HK-2 (cell line): Measurements from ENCODE around the gene SLC10A6.
"Not testable (repeated sequence)": the region's sequence is repeated elsewhere in the genome, so short reads cannot be mapped to it uniquely, and the experiment has no call there.

Source experiments
- DNase-seq: peaks from one replicate; pipeline ENCODE4 v3.0.0-alpha.2; 2018; ENCODE audit not compliant: unreplicated experiment

SLC10A6 gene

DNA sequence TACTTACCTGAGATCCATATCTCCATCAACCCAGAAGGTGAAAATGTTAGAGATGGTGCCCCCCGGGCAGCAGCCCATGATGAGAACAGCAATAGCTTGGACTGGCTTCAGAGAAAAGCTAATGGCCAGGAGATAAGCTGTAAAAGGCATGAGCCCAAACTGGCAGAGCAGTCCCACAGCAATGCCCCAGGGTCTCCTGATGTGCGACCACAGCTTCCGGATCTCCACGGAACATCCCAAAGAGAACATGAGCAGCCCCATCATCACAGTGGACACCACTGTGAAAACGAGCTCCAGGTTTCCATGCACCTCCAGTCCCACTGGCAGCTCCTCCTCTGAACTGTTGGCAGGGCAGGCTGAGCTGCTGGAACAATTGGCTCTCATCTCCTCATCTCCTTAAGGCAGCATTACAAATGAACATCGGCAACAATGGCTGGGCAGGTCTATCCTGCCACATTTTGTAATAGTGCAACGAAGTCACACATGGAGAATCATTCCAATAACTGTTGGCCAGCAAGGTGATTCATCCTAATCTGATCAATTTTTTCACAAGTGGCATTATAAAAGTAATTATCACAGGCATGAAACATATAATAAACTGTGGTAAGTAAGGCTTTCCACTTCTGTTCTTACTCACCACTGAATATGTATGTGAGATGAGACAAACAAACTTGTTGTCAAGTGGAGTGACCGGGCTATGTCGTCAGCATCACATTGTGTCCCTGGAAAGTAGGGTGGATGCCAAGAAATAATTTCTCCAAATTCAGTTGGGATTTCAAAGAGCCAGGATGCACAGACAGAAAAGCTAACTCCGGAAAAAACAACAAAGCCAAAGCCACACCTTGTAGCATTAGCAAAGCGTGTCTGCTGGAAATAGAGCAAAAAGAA, at the start of gene SLC10A6:
Gene SLC10A6 (minus strand): TSS at position 653 of the 888 bp plus-strand sequence. CDS start 269 bp downstream, at position 384.
- DNase-seq, result no peak

DNA sequence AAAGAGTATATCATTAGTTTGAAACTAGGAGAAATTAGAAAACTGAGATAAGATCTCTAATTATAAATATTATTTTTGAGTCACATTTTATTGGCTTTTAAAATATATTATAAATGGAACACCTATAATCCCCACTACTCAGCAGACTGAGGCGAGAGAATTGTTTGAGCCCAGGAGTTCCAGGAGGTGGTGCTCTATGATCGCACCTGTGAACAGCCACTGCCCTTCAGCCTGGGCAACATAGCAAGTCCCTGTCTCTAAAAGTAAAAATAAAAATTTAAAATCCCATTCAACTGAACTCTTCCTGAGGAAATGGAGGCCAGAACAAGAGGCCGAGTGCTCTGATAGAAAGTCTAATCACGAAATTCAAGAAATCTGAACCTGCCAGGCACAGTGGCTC, 49.4 kb upstream of the SLC10A6 start:
- peak; percentile 17 for DNase-seq

DNA sequence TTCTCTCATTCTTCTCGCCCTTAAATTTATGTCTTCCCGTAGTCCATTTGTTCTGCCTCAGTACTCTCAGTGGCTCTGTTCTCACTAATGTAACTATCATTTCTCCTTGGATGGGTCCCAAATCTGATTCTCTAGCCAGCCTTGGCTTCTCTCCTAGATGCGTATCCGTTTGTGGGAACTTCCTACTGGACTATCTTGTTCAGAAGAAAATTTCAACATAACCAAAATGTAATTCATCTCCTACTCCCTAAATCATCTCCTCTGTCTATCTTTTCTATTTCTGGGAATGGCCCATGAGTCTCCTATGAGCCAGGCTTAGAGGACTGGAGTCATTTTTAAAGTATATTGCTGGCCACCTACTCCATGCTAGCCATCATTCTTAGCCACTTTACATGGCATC, 47.4 kb upstream of the SLC10A6 start:
- DNase-seq, result no peak

- DNase-seq, result no peak
These were observed 46.7 kb upstream of the SLC10A6 start for GRCh38 chr4:86895692-86896488.

DNA sequence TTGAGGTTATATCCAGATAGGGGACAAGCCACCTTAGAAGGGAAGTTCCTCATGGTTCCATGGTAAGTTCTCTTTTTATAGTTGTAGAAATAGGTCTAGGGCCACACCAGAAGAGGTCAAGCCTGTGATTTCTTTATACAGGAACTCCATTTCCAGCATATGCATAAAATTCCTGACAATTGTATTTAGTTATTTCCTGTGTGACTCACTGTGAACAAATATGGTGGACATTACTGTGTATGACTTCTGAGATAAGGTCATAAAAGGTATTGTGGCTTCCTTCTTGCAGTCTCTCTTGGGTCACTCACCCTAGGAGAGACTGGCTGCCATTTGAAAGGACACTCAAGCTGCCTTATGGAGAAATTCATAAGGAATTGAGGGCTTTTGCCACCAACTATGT, 45.3 kb upstream of the SLC10A6 start:
- DNase-seq, result no peak

DNA sequence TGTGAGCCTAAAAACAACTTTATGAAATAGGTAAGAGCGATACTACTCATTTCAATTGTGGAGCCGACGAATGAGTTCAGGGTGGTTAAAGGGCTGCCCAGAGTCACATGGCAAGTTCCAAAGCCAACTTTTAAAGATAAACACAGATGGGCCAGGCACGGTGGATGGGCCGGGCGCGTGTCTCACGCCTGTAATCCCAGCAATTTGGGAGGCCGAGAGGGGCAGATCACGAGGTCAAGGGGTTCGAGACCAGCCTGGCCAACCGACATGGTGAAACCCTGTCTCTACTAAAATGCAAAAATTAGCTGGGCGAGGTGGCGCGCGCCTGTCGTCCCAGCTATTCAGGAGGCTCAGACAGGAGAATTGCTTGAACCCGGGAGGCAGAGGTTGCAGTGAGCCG, 44.0 kb upstream of the SLC10A6 start:
- DNase-seq, result no peak

GRCh38 chr4:86892636-86892960, 43.4 kb upstream of the SLC10A6 start:
- DNase-seq, result no peak

- DNase-seq, result peak; percentile 76
These were observed 42.8 kb upstream of the SLC10A6 start, which contains the start of gene C4orf36 for GRCh38 chr4:86891762-86892635. TSS of gene C4orf36 (minus strand) at chr4:86892422. CDS start at chr4:86891520, 902 bp downstream.

GRCh38 chr4:86890790-86891189, 41.6 kb upstream of the SLC10A6 start:
- DNase-seq, result no peak

DNA sequence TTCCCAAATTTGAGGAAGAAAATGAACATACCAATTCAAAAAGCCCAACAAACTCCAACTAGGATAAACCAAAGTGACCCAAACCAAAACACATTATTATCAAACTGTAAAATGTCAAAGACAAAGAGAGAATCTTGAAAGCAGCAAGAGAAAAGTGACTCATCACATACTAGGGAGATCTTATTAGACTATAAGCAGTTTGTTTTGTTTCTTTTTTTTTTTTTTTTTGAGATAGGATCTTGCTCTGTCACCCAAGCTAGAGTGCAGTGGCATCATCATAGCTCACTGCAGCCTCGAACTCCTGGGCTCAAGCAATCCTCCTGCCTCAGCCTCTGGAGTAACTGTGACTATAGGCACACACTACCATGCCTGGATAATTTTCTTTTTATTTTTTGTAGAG, 30.5 kb upstream of the SLC10A6 start:
- DNase-seq, result no peak

GRCh38 chr4:86878640-86879039, 29.5 kb upstream of the SLC10A6 start:
- DNase-seq, result no peak

GRCh38 chr4:86876894-86877685, 27.9 kb upstream of the SLC10A6 start:
- no peak for DNase-seq

GRCh38 chr4:86875436-86875835, 26.3 kb upstream of the SLC10A6 start:
- not testable (repeated sequence) for DNase-seq

DNA sequence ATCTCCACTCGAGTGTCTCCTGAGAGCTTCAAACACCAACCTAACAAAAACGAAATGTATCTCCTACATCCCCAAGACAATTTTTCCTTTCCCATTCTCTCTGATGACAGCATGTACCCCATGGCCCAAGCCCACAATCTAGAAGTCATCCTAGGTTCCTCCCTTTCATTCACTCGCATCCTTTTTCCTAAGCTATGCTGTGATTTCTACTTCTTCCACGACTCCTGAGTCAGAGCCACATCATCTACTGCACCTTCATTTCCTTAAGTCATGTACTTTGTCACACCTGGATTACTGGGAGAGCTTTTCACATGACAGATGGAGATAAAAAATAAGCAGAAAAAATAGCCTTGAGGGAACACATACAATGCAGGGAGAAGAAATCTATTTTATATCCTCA, 23.0 kb upstream of the SLC10A6 start:
- no peak for DNase-seq

DNA sequence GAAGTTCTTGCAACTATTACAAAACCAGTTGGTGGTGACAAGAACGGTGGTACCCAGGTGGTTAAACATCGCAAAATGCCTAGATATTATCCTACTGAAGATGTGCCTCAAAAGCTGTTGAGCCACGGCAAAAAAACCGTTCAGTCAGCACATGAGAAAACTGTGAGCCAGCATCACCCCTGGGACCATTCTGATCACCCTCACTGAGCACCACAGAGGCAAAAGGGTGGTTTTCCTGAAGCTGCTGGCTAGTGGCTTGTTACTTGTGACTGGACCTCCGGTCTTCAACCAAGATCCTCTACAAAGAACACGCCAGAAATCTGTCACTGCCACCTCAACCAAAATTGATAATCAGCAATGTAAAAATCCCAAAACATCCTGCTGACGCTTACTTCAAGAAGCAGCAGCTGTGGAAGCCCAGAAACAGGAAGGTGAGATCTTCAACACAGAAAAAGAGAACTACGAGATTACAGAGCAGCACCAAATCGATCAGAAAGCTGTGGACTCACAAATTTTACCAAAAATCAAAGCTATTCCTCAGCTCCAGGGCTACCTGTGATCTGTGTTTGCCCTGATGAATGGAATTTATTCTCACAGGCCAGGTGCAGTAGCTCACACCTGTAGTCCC, 21.4 kb upstream of the SLC10A6 start:
- DNase-seq, result no peak

DNA sequence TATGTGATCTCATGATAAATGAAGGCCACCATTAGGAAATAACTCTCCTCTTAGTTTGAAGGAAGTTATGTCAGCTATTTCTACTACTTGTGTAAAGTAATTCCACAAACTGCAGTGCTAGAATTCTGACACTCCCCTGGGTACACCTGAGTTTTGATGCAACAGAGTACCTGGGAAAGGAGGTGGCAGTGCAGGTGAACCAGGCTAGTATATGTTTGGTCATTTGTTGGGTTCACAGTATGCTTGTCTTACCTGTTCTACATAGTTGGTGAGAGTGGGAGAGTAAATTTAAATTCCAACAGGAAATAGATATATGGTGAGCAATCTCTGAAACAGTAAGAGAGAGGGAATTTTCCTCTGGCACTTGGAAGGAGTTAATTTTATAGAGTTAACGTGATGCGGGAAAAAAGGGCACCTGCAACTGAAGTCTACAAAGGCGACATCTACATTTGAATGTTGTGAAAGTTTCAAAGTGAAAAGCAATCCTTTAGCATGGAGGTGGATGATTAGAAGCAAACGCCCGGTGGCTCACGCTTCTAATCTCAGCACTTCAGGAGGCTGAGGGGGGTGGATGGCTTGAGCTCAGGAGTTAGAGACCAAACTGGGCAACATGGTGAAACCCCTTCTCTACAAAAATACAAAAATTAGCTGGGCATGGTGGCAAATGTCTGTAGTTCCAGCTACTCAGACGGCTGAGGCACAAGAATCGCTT, 8.3 kb upstream of the SLC10A6 start:
- no peak for DNase-seq

- DNase-seq, result no peak
These were observed 7.7 kb upstream of the SLC10A6 start for GRCh38 chr4:86856896-86857295.

DNA sequence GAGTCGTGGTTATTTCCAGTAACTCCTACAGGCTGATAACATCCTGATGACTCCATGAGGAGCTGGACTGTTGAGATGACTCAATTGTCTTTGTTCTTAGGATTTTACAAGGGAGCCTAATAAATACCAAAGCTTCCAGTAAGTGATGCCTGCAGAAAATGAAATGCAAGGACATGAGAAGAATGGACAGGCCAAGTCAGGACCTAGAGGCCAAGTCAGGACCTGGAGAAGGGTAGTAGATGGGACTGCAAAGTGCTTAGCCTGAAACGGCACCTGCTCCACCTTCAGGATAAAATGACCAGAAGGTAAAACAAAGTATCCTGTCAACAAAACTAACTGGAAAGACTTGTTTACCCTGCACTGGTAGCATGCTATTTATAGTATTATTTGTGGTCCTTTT, 6.4 kb upstream of the SLC10A6 start:
- DNase-seq, result no peak

- no peak for DNase-seq
These were observed 4.0 kb upstream of the SLC10A6 start for GRCh38 chr4:86853209-86853608.

DNA sequence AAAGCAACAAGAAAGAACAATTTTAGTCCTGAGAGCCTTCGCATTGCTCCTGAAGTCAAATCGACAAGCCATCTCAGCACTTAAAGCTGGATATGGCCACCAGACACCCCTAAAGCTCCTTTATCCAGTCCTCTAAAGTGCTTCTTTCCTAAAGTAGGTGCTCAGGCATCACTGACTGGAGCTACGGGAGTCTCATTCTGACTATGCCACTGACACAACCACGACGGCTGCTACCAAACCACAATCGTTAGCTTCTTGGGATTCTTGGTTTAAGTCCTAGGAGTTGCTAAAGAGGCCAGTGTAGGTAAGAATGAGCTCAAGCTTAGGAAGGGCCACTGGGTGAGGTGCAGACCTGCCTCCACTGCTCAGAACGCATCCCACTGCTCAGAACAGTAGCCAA, 1.0 kb downstream of the SLC10A6 start:
- peak; percentile 2 for DNase-seq
